GM12872 (cell line): Measurements from ENCODE around the gene ZFYVE28.

ENCODE experiments used
- TF ChIP-seq, protein P1 (sequence below): IDR thresholded peaks from 3 replicates; pipeline ENCODE4 v1.5.1; 2011; ENCODE audit warnings: low read depth, mild to moderate bottlenecking, low read length, moderate library complexity; ENCODE audit not compliant: insufficient read depth

ZFYVE28 gene

DNA sequence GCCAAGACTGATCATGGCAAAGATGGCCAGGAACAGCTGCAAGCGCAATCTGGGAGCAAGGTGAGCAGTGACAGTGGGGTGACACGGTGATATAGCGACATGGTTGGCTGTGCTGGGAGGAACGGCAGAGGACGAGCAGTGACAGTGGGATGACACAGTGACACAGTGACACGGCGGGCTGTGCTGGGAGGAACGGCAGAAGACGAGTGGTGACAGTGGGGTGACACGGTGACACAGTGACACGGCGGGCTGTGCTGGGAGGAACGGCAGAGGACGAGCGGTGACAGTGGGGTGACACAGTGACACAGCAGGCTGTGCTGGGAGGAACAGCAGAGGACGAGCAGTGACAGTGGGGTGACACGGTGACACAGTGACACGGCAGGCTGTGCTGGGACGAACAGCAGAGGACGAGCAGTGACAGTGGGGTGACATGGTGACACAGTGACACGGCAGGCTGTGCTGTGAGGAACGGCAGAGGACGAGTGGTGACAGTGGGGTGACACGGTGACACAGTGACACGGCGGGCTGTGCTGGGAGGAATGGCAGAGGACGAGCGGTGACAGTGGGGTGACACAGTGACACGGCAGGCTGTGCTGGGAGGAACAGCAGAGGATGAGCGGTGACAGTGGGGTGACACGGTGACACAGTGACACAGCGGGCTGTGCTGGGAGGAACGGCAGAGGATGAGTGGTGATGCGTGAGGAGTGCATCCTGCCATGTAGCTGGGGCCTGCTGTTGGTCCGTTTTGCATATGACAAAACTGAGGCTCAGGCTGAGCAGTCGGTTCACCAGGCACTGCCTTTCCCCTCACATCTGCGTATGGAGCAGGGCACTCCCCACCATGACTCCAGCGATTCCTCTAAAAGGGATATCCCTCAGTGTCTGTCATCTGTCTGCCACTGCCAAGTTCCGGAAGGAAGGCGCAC lies 120.6 kb downstream of the ZFYVE28 start:
- TF ChIP-seq, protein P1, sequence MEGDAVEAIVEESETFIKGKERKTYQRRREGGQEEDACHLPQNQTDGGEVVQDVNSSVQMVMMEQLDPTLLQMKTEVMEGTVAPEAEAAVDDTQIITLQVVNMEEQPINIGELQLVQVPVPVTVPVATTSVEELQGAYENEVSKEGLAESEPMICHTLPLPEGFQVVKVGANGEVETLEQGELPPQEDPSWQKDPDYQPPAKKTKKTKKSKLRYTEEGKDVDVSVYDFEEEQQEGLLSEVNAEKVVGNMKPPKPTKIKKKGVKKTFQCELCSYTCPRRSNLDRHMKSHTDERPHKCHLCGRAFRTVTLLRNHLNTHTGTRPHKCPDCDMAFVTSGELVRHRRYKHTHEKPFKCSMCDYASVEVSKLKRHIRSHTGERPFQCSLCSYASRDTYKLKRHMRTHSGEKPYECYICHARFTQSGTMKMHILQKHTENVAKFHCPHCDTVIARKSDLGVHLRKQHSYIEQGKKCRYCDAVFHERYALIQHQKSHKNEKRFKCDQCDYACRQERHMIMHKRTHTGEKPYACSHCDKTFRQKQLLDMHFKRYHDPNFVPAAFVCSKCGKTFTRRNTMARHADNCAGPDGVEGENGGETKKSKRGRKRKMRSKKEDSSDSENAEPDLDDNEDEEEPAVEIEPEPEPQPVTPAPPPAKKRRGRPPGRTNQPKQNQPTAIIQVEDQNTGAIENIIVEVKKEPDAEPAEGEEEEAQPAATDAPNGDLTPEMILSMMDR: no peak

DNA sequence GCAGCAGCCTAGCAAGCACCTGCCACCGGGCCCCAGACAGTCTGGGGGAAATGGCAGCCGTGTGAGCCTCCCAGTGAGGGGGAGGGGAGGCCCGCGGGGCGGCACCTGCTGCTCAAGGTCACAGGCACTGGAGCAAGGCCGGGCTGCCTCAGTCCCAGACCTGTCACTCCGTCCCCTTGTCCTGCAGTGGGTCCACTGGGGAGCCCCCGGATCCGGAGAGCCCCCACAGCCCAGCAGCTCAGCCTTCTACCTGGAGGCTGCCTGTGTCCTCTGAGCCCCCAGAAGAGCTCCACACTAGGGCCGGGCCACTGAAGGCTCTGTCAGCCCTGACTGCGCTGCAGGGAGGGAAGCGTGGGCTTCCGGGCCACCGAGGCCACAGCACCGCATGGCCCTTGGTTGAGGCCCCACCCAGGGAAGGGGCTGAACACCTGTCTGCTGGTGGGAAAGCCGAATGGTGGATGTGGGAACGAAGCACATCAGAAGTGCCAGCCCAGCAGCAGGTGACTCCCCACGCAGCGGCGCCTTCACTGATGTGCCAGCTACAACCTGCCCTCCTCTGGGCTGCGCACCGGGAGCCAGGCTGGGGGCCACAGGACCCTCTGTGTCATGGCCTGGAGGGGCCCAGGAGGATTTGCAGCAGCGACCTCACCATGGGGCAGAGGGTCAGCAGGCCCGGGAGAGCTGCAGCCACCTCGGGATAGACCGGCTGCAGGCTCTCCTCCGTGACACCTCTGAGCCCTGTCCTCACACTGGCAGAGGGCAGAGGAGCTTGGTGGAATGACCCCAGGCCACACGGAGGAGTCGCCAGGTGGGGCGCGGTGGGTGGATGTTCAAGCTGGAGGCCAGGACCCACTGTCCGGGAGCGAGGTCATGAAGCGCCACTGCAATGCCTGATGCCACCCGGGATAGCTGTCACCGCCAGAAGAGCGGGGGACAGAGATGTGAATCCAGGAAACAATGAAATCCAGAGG lies 121.5 kb downstream of the ZFYVE28 start:
- TF ChIP-seq, protein P1: no peak

DNA sequence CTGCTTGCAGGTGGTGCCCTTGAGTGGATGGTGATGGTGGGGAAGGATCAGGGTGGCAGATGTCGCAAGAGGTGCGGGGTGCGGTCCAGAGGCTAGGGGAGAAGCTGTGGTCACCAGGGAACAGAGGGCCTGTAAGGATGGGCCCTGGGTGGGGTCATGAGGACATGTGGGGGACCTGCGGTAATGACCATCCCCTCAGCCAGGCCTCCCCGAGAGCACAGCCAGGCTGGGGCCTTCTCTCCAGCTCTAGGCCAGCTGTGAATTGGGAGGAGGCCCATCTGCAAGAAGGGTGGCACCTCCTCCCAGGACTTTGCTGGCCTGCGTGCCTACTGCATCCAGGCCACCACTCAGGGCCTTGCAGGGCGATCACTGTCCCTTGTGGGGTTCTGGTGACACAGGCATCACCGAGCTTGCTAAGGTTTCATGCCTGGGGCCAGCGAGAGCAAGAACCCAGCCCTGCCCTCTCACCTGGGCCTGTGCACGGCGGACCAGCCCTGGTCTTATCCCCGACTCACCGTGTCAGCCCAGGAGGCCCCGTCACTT lies 122.5 kb downstream of the ZFYVE28 start:
- TF ChIP-seq, protein P1: no peak

DNA sequence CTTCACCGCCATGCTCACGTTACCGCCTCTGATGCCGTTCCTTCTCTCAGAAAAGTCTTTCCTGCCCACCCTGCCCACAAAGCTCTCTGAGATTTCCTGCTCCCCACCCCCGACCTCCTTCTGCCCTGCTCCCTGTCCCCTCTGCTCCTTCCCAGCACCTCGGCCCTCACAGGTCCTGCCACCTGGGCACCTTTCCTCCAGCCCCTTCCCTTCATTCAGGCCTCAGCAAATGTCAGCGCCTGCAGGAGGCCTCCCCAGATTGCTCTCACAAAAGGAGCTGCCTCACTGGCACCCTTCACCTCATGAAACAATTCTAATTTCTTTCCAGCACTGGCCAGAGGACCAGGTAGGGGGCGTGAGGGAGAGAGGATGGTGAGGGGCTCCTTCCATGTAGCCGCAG lies 122.9 kb downstream of the ZFYVE28 start:
- TF ChIP-seq, protein P1: no peak

DNA sequence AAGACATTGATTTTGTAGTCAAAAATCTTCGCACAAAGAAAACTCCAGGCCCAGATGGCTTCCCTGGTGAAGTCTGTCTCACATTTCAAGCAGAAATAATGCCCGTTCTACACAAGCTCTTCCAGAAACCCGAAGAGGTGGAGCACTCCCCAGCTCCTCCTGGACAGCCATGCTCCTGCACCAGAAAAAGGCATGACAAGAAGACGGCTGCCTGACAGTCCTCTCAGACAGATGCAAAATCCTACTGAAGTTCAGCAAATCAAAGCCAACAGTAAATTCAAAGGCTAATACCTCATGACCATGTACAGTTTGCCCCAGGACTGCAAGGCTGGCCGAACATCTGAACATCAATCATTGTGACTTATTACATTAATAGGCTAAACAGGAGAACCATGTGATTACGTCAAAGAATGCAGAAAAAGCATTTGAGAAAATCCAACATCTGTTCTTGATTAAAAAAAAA lies 125.8 kb downstream of the ZFYVE28 start:
- TF ChIP-seq, protein P1: no peak

DNA sequence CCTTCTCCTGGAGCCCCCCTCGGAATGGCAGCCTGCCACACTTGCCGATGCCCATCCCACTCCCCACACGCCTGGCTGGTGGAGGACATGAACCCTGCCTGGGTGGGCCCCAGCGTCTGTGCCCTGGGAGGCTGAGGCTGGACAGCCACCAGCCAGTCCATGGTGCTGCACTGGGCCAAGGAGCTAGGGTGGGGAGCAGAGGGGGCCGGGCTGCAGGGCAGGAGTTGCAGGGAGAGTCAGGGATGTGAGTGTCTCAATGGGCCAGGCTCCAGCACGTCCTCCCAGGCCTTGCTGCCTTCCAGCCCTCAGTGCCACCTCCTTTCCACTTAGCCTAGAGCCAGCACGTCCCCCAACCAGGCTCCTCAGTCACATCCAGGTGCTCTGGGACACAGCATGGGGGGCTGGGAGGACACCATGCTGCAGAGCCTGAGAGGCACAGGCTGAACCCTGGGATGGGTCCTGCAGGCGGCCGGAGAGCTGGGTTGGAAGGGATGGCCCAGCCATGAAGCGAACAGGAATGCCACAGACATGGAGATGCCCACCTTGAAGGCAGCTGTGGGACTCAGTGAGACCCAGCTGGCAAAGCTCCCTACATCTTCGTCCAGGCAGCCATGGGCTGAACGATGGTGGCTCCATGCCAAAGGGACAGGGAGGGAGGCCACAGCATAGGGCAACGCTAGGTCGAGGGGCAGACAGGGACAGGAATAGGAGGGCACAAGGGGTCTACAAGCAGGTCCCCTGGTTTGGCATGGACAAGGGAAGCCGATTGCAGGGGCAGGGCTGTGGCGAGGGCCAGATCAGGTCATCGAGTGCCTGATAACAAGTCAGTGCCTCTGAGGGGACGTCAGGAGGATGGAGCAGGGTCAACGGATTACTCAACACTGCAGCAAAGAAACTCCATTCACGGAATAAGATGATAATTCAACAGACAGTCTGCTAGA lies 126.5 kb downstream of the ZFYVE28 start:
- TF ChIP-seq, protein P1: no peak
